Measurements from ENCODE around the gene TAP1. TPM values are rescaled to one million over a fixed set of nuclear protein-coding genes. Genes with fewer than 3 reads are reported as not detected.

TAP1 gene, protein sequence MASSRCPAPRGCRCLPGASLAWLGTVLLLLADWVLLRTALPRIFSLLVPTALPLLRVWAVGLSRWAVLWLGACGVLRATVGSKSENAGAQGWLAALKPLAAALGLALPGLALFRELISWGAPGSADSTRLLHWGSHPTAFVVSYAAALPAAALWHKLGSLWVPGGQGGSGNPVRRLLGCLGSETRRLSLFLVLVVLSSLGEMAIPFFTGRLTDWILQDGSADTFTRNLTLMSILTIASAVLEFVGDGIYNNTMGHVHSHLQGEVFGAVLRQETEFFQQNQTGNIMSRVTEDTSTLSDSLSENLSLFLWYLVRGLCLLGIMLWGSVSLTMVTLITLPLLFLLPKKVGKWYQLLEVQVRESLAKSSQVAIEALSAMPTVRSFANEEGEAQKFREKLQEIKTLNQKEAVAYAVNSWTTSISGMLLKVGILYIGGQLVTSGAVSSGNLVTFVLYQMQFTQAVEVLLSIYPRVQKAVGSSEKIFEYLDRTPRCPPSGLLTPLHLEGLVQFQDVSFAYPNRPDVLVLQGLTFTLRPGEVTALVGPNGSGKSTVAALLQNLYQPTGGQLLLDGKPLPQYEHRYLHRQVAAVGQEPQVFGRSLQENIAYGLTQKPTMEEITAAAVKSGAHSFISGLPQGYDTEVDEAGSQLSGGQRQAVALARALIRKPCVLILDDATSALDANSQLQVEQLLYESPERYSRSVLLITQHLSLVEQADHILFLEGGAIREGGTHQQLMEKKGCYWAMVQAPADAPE
- 50.6 TPM for total RNA-seq

DNA sequence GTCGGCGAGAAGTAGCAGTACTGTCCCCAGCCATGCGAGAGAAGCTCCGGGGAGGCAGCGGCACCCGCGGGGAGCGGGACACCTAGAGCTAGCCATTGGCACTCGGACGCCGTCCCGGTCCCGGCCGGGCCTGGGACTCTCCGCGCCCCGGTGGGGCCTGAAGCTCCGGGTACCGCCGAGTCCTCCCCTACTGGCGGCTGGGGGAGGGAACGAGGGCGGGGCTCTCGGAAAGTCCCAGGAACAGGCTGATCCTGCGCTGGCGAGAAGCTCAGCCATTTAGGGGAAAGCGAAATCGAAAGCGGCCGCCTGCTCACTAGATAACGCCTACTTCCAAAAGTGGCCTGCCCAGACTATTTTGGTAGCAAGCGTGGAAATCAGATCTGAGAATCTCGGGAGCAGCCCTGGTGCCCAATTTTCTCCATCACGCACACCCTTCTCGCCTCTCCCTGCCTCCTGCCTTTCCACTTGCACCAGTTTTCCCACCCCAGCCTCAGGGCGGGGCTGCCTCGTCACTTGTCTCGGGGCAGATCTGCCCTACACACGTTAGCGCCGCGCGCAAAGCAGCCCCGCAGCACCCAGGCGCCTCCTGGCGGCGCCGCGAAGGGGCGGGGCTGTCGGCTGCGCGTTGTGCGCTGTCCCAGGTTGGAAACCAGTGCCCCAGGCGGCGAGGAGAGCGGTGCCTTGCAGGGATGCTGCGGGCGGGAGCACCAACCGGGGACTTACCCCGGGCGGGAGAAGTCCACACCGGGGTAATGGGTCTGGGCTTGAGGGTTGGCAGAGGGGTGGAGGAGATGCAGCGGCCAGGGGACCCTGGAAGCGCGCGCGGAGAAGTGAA lies at the start of gene TAP1, which contains the start of gene PSMB9:
Gene TAP1, minus strand, starts transcription at position 164 of the 835 bp plus-strand sequence. Its CDS starts 68 bp downstream, at position 96.
Gene PSMB9, plus strand, starts transcription at position 652 of the 835 bp plus-strand sequence. Its CDS starts 38 bp downstream, at position 690.
- peaks cover 0 to 31% of the 10 kb centered on the region in 2 donors for H3K36me3 ChIP-seq
- peak within 1 kb of the TSS; percentile 81 to 92 for H3K4me3 ChIP-seq
- no peaks in the 10 kb centered on the region for H3K27me3 ChIP-seq
- H3K4me1 ChIP-seq = peaks cover 33% of the 10 kb centered on the region
- no peaks in the 10 kb centered on the region for H3K9me3 ChIP-seq
- DNase-seq (ENCODE audit: extremely low spot score in 2 of 2) = peak in 1 of 2 donors; percentile 97
- TF ChIP-seq POLR2A (IDR thresholded peaks at IDR 0.05) = peak in 1 of 2 donors; percentile 95
- TF ChIP-seq, protein P1, sequence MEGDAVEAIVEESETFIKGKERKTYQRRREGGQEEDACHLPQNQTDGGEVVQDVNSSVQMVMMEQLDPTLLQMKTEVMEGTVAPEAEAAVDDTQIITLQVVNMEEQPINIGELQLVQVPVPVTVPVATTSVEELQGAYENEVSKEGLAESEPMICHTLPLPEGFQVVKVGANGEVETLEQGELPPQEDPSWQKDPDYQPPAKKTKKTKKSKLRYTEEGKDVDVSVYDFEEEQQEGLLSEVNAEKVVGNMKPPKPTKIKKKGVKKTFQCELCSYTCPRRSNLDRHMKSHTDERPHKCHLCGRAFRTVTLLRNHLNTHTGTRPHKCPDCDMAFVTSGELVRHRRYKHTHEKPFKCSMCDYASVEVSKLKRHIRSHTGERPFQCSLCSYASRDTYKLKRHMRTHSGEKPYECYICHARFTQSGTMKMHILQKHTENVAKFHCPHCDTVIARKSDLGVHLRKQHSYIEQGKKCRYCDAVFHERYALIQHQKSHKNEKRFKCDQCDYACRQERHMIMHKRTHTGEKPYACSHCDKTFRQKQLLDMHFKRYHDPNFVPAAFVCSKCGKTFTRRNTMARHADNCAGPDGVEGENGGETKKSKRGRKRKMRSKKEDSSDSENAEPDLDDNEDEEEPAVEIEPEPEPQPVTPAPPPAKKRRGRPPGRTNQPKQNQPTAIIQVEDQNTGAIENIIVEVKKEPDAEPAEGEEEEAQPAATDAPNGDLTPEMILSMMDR (IDR thresholded peaks at IDR 0.05) = peak; percentile 61 to 91 (median 81)
- peak; percentile 79 to 97 for TF ChIP-seq POLR2AphosphoS5 (IDR thresholded peaks at IDR 0.05; ENCODE audit: insufficient read depth in 1 of 2, low read depth in 1 of 2)
- intact Hi-C loops (cut with DNase I) = loop anchor here (1.0 kb wide), 1 partner anchor 9 kb away; the partner anchor contains the start of gene PSMB8
- peak within 1 kb of the TSS; percentile 100 for H3K27ac ChIP-seq

DNA sequence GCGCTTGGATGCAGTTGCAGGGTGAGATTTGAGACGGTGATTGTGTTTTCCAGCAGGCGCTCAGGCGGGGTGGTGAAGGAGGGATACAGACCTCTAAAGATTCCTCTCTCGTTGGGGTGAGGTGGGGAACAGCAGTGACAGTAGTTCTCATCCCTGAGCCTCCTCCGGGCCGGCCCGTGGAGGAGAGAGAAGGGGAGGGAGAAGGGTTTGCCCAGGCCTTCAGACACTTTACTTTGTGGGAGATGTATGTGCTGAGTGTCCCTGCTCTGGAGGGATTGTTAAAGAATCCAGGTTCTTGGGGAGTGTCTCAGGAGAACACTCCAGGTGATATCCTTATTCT lies 41.5 kb upstream of the TAP1 start:
- peak overlapping the region; percentile 95 for H3K27ac ChIP-seq
- no peak for TF ChIP-seq POLR2A (IDR thresholded peaks at IDR 0.05)
- TF ChIP-seq POLR2AphosphoS5 (IDR thresholded peaks at IDR 0.05; ENCODE audit: insufficient read depth in 1 of 2, low read depth in 1 of 2) = no peak
- intact Hi-C loops (cut with DNase I) = no loop called here
- H3K27me3 ChIP-seq = no peaks in the 10 kb centered on the region
- no peak for DNase-seq (ENCODE audit: extremely low spot score in 2 of 2)
- H3K4me1 ChIP-seq = peaks cover 34% of the 10 kb centered on the region
- peak overlapping the region; percentile 75 to 79 for H3K4me3 ChIP-seq
- no peaks in the 10 kb centered on the region for H3K9me3 ChIP-seq
- H3K36me3 ChIP-seq = no peaks in the 10 kb centered on the region

DNA sequence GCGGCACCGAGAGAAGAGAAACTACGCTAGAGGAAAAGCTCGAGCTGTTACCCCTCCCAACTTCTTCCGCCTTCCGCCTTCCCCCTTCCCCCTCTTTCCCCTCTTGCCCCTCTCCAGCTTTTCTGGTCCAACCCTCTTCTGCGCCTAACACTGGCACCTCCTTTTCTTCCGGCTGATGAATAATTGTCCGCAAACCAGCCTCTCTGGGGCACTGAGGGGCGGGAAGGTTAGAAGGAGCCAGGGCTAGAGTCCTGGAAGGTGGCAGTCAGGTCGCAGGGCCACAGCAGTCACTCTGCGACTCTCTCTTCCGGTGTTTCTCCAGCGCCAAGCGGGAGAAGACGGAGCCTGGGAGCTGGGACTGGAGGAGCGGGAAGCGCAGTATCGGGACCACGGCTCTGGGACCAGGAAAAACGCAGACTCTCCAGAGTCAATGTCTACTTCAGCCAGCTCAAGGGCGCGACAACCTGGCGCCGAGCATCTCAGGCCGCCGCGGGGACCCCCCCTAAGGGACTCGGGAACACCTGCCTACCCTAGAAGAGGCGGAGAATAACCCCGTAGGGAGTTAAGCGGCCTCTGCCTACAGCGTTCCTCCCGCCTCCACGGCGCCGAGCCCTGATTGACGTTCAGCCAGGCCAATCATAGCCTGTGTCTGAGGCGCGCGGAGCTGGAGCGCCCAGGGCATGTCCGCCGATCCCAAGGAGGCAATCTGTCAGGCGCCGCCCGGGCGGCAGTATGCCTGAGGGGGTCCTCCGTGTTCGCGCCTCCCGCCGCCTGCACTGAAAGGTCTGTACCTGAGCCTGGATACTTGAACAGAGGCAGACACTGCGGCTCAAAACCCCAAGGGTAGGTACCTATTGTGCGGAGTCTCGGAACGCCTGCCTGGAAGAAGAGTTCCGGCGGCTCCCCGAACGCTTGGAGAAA lies 40.8 kb upstream of the TAP1 start:
- intact Hi-C loops (cut with DNase I) = loop anchor here (5.0 kb wide), 1 partner anchor 78 kb away; no protein-coding TSS in a partner anchor

DNA sequence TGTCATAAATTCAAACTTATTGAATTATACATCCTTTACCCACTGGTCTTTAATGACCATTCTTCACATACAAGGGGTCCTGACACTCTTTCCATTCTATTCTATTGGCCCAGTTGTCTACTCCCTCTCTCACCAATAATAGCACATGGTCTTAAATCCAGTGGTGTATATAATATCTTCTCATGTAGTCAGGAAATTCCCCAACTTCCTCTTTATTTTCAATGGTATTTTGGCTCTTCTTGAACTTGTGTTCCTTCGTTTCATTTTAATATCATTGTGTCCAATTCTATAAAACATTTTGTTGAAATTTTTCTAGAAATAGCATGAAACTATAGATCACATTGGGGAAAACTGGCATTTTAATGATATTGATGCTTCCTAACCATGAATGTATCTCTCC lies 37.3 kb upstream of the TAP1 start:
- Histone ChIP-seq H3K4me3 (no peak overlapping the region), H3K4me1 (peaks cover 35% of the 10 kb centered on the region), H3K36me3 (no peaks in the 10 kb centered on the region), H3K27ac (no peak overlapping the region), H3K27me3 (no peaks in the 10 kb centered on the region), H3K9me3 (no peaks in the 10 kb centered on the region)
- intact Hi-C loops (cut with DNase I) = loop anchor here (5.0 kb wide), 1 partner anchor 81 kb away; no protein-coding TSS in a partner anchor
- TF ChIP-seq, protein P1 (IDR thresholded peaks at IDR 0.05) = no peak
- TF ChIP-seq POLR2AphosphoS5 (IDR thresholded peaks at IDR 0.05; ENCODE audit: insufficient read depth in 1 of 2, low read depth in 1 of 2) (no peak), POLR2A (IDR thresholded peaks at IDR 0.05) (no peak)
- DNase-seq (ENCODE audit: extremely low spot score in 2 of 2) = no peak

More for the DNA sequence above, 40.8 kb upstream of the TAP1 start:
- TF ChIP-seq, protein P1 (IDR thresholded peaks at IDR 0.05) = no peak
- peak in 1 of 2 donors; percentile 45 for TF ChIP-seq POLR2A (IDR thresholded peaks at IDR 0.05)
- peak; percentile 85 to 92 for TF ChIP-seq POLR2AphosphoS5 (IDR thresholded peaks at IDR 0.05; ENCODE audit: insufficient read depth in 1 of 2, low read depth in 1 of 2)
- Histone ChIP-seq H3K27me3 (no peaks in the 10 kb centered on the region), H3K4me1 (peaks cover 34% of the 10 kb centered on the region), H3K27ac (peak overlapping the region; percentile 95), H3K4me3 (peak overlapping the region; percentile 75 to 79), H3K9me3 (no peaks in the 10 kb centered on the region), H3K36me3 (no peaks in the 10 kb centered on the region)
- peak in 1 of 2 donors; percentile 95 for DNase-seq (ENCODE audit: extremely low spot score in 2 of 2)

Data from vagina (tissue), 2 donors.